GM12892 (cell line): Measurements from ENCODE around the gene ORC5. TPM values are rescaled to one million over a fixed set of nuclear protein-coding genes. Genes with fewer than 3 reads are reported as not detected.
"Not testable (repeated sequence)": the region's sequence is repeated elsewhere in the genome, so short reads cannot be mapped to it uniquely, and the experiment has no call there.

Source experiments
- DNase-seq: peaks from one replicate; pipeline ENCODE4 v3.0.0; 2011; ENCODE audit not compliant: insufficient read length
- FAIRE-seq: peaks from 2 replicates; lab custom pipeline; 2011; peaks lifted over from hg19 to GRCh38; lab: Jason Lieb, UNC
- POLR2A ChIP-seq: IDR thresholded peaks from 2 replicates; pipeline ENCODE4 v1.6.1; 2011; ENCODE audit warnings: low read depth, low read length, control low read depth
- POLR2AphosphoS5 ChIP-seq: IDR thresholded peaks from 2 replicates; pipeline ENCODE4 v1.6.1; 2011; ENCODE audit warnings: low read depth, low read length, control low read depth
- TAF1 ChIP-seq: IDR thresholded peaks from 2 replicates; pipeline ENCODE4 v1.6.1; 2011; ENCODE audit warnings: low read depth, mild to moderate bottlenecking, control low read depth, low read length, borderline replicate concordance
- polyA plus RNA-seq: library from polyadenylated mRNA; unstranded; fragments of >200 nt; gene quantifications from one replicate; pipeline ENCODE4 v1.2.1, GENCODE V29; 2012; ENCODE audit warnings: missing spikeins, inconsistent platforms; ENCODE audit not compliant: missing spikeins

The ORC5 gene
- 15.9 TPM for polyA plus RNA-seq

GRCh38 chr7:104207731-104208420, at the start of gene ORC5:
TSS of gene ORC5 (minus strand) at chr7:104208013. CDS start at chr7:104207904, 109 bp downstream.
- TF ChIP-seq POLR2A (peak; percentile 98), POLR2AphosphoS5 (peak; percentile 97), TAF1 (peak; percentile 86)
- peak; percentile 98 for FAIRE-seq
- peak; percentile 77 for DNase-seq

- DNase-seq (no peak), FAIRE-seq (no peak)
- TF ChIP-seq POLR2AphosphoS5: no peak
- TF ChIP-seq TAF1: no peak
- TF ChIP-seq POLR2A: no peak
Observed at GRCh38 chr7:104255616-104256015, 47.8 kb upstream of the ORC5 start.

- no peak for FAIRE-seq
- no peak for DNase-seq
- TF ChIP-seq POLR2A (no peak), TAF1 (no peak), POLR2AphosphoS5 (no peak)
Observed at GRCh38 chr7:104255194-104255593, 47.4 kb upstream of the ORC5 start.

- DNase-seq (no peak), FAIRE-seq (no peak)
Observed at GRCh38 chr7:104254696-104255095, 46.9 kb upstream of the ORC5 start.

GRCh38 chr7:104252409-104253134, 44.8 kb upstream of the ORC5 start:
- no peak for FAIRE-seq
- no peak for DNase-seq
- TF ChIP-seq TAF1 (no peak), POLR2A (no peak), POLR2AphosphoS5 (no peak)

More at GRCh38 chr7:104254696-104255095, 46.9 kb upstream of the ORC5 start:
- TF ChIP-seq TAF1 (no peak), POLR2AphosphoS5 (no peak)

- FAIRE-seq: no peak
- TF ChIP-seq POLR2AphosphoS5 (no peak), POLR2A (no peak), TAF1 (no peak)
- DNase-seq: no peak
Observed at GRCh38 chr7:104242638-104243037, 34.8 kb upstream of the ORC5 start.

- DNase-seq (no peak), FAIRE-seq (no peak)
- TF ChIP-seq POLR2A: no peak
Observed at GRCh38 chr7:104241538-104242209, 33.9 kb upstream of the ORC5 start.

- no peak for FAIRE-seq
- no peak for DNase-seq
- no peak for TF ChIP-seq POLR2A
- TF ChIP-seq POLR2AphosphoS5: no peak
- no peak for TF ChIP-seq TAF1
Observed at GRCh38 chr7:104241135-104241534, 33.3 kb upstream of the ORC5 start.

GRCh38 chr7:104240401-104240800, 32.6 kb upstream of the ORC5 start:
- DNase-seq: no peak
- TF ChIP-seq POLR2AphosphoS5 (no peak), TAF1 (no peak), POLR2A (no peak)
- no peak for FAIRE-seq

- not testable (repeated sequence) for DNase-seq, FAIRE-seq
Observed at GRCh38 chr7:104234990-104235389, 27.2 kb upstream of the ORC5 start.

GRCh38 chr7:104231054-104232046, 23.5 kb upstream of the ORC5 start:
- DNase-seq: peak; percentile 25
- peak; percentile 90 for FAIRE-seq
- TF ChIP-seq POLR2A: no peak
- TF ChIP-seq TAF1: no peak
- TF ChIP-seq POLR2AphosphoS5: no peak
